GM19025 (cell line): ENCODE data around the gene SLC25A18.

Experiments
- ATAC-seq: cut with Tn5 transposase; IDR thresholded peaks from one replicate; pipeline ENCODE4 v1.9.1; 2021; ENCODE audit warnings: mild to moderate bottlenecking, low read depth, moderate library complexity; ENCODE audit not compliant: unreplicated experiment

Gene SLC25A18

GRCh38 chr22:17569971-17570511 is 6.7 kb downstream of the SLC25A18 start:
- ATAC-seq: no peak

- ATAC-seq: no peak
Measured at GRCh38 chr22:17570851-17571631, 7.7 kb downstream of the SLC25A18 start.

GRCh38 chr22:17575151-17575550 is 11.9 kb downstream of the SLC25A18 start:
- no peak for ATAC-seq

GRCh38 chr22:17575681-17576080 is 12.4 kb downstream of the SLC25A18 start:
- no peak for ATAC-seq

GRCh38 chr22:17576470-17576869 is 13.2 kb downstream of the SLC25A18 start:
- no peak for ATAC-seq

- ATAC-seq: no peak
Measured at GRCh38 chr22:17578136-17578754, 14.9 kb downstream of the SLC25A18 start.

- no peak for ATAC-seq
Measured at GRCh38 chr22:17579535-17579981, 16.3 kb downstream of the SLC25A18 start.

GRCh38 chr22:17580441-17581031 is 17.2 kb downstream of the SLC25A18 start:
- no peak for ATAC-seq

- ATAC-seq: no peak
Measured at GRCh38 chr22:17581056-17581455, 17.8 kb downstream of the SLC25A18 start.

GRCh38 chr22:17581631-17582030 is 18.3 kb downstream of the SLC25A18 start:
- ATAC-seq: no peak

GRCh38 chr22:17583151-17583550 is 19.9 kb downstream of the SLC25A18 start:
- ATAC-seq: no peak

GRCh38 chr22:17586831-17587440 is 23.6 kb downstream of the SLC25A18 start:
- ATAC-seq: no peak

- no peak for ATAC-seq
Measured at GRCh38 chr22:17587629-17588028, 24.3 kb downstream of the SLC25A18 start.

- no peak for ATAC-seq
Measured at GRCh38 chr22:17588606-17589005, 25.3 kb downstream of the SLC25A18 start.

- no peak for ATAC-seq
Measured at GRCh38 chr22:17589810-17590375, 26.6 kb downstream of the SLC25A18 start.

- no peak for ATAC-seq
Measured at GRCh38 chr22:17590586-17590985, 27.3 kb downstream of the SLC25A18 start.

- ATAC-seq: no peak
Measured at GRCh38 chr22:17592201-17592600, 28.9 kb downstream of the SLC25A18 start.

GRCh38 chr22:17596226-17596625 is 32.9 kb downstream of the SLC25A18 start:
- no peak for ATAC-seq

GRCh38 chr22:17597217-17597616 is 33.9 kb downstream of the SLC25A18 start:
- no peak for ATAC-seq

- ATAC-seq: no peak
Measured at GRCh38 chr22:17598318-17598717, 35.0 kb downstream of the SLC25A18 start.

GRCh38 chr22:17601031-17601430 is 37.7 kb downstream of the SLC25A18 start:
- no peak for ATAC-seq
